Measurements from ENCODE around the gene RRP1B. TPM values are rescaled to one million over a fixed set of nuclear protein-coding genes. Genes with fewer than 3 reads are reported as not detected.

The RRP1B gene
- polyA plus RNA-seq, 6 donors from 2014 or later, result 9.2 to 30.3 (median 21.1) TPM

DNA sequence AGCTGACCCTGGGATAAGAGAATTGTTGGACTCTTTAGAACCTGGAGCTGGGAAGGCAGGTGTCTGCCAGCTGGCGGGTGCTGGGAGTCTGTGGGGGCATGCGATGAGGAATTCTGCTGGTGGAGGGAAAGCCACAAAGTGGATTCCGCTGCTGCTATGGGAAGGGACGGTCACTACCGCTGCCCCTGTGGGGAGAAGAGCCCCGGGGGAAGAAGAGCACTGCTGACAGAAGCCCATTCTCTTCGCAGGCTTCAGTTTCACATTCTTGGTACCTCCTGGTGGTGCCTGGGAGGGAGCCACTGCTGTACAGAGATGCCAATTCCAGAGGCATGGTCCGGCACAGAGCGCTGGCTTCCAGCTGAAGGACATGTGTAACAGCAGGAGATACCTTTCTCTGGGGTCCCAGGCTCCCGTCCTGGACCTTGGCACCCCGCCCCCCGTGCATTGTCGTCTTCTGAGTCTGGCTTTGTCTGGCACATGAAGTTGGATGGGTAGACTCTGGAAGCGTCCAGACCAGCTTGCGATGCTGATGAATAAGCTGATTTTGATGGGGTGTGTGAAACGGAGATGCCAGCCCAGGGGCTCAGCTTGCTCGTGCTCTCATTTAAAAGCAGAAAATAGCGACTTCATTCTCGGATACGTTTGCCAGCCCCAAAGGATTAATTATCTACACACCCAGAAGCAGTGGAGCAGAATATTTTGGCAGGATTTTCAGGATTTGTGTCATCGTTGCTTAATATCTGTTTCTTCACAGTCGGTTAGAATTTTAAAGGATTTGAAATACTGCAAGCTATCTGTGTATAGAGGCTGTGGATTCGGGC, 72.7 kb downstream of the RRP1B start:
- H3K36me3 Mint-ChIP-seq, result no peaks in the 10 kb centered on the region

DNA sequence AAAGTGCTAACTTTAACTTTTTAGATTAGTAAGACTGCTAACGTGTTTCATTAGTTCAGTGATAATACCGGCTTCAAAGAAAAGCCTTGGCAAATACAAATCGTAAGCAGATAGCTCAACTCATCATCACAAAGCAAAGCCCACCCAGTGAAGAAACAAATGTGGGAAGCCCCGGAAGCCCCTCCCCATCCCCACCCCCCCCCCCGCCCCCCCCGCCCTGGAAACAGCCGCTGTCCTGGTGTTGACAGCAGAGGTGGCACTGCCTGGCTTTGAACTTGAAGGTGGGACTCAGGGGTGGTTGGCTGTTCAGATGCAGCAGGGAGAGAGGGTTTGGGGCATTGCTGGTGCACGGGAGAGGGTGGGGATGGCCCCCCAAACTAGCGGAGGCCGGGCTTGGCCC, 73.7 kb downstream of the RRP1B start:
- Mint-ChIP-seq H3K27ac (no peak overlapping the region), H3K4me1 (peaks cover 19 to 36% (median 30%) of the 10 kb centered on the region in 3 donors), H3K4me3 (no peak overlapping the region), H3K36me3 (no peaks in the 10 kb centered on the region), H3K9me3 (no peaks in the 10 kb centered on the region), H3K27me3 (no peaks in the 10 kb centered on the region)
- DNase-seq (no peak), ATAC-seq (ENCODE audit: low read depth in 2 of 2) (no peak)

More for the DNA sequence above, 72.7 kb downstream of the RRP1B start:
- Mint-ChIP-seq H3K27ac (peak overlapping the region in 2 of 6 donors; percentile 42 to 82), H3K9me3 (no peaks in the 10 kb centered on the region), H3K27me3 (no peaks in the 10 kb centered on the region), H3K4me1 (peaks cover 28 to 46% (median 39%) of the 10 kb centered on the region in 3 donors), H3K4me3 (no peak overlapping the region)
- no peak for DNase-seq
- no peak for ATAC-seq (ENCODE audit: low read depth in 2 of 2)

DNA sequence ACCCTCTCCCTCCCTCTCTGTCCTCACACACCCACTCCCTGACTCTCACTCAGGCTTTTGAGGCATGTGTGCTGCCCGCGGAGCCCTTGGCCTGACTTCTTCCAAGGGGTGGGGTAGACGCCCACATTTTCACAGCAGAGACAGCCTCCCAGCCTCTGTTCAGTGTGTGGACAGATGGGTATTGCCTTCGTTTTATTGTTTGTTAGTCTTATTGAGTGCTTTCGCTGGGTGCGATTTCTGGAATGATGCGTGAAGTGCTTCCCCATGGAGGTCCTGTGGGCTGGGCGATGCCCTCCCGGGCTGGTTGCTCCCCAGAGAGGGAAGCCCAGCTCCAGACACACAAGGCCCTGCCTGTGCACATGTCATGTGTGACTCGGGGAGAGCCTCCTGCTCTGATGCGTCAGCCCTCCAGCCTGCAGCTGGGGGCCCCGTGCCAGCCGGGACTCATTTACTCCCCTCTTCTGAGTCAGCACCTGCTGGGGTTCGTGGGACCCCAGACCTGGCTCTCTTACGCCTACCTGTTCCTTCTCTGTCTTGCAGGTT, 74.2 kb downstream of the RRP1B start:
- Mint-ChIP-seq H3K4me1 (peaks cover 14 to 31% (median 24%) of the 10 kb centered on the region in 3 donors), H3K27ac (peak overlapping the region in 2 of 6 donors; percentile 21 to 41), H3K36me3 (no peaks in the 10 kb centered on the region), H3K9me3 (no peaks in the 10 kb centered on the region), H3K4me3 (peak overlapping the region in 1 of 8 donors; percentile 32), H3K27me3 (no peaks in the 10 kb centered on the region)
- DNase-seq, result no peak
- ATAC-seq (ENCODE audit: low read depth in 2 of 2), result no peak

DNA sequence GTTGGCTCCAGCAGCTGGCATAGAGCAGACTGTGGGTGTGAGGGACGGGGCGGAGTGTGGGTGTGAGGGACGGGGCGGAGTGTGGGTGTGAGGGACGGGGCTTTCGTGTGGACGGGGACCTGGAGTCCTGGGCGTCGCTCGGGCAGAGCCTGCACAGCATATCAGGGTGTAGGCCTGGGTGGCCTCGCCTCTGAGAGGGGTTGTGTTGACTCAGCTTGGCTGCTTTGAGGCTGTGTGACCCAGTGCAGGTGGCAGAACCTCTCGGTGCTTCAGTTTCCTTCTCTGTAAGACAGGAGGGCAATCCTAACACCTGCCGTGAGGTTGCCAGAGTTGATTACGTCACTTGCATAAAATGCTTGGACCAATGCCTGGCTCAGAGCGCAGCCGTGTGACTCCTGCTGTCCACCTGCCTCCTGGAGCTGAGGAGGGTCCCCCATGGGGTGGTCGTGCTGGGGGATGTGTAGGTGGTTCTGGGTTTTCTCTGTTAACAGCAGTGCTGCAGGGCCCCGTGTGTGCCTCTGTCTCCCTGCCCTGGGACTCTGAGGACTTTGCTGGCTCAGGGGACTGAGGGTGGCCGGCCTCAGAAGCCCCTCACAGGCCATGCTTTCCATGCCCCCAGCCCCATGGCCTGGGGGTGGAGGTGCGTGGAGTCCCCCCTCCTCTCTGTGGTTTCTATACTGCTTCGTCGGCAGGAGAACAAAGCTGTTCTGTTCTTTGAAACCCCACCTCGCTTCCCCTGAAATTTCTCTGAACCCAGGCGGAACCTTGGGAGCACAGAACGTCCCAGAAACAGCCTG, 75.0 kb downstream of the RRP1B start:
- no peak for ATAC-seq (ENCODE audit: low read depth in 2 of 2)
- peak overlapping the region in 1 of 8 donors; percentile 32 for H3K4me3 Mint-ChIP-seq
- H3K9me3 Mint-ChIP-seq, result no peaks in the 10 kb centered on the region
- no peaks in the 10 kb centered on the region for H3K27me3 Mint-ChIP-seq
- H3K36me3 Mint-ChIP-seq, result no peaks in the 10 kb centered on the region
- H3K27ac Mint-ChIP-seq, result peak overlapping the region in 1 of 6 donors; percentile 41
- no peak for DNase-seq
- peaks cover 11 to 24% (median 22%) of the 10 kb centered on the region in 3 donors for H3K4me1 Mint-ChIP-seq

DNA sequence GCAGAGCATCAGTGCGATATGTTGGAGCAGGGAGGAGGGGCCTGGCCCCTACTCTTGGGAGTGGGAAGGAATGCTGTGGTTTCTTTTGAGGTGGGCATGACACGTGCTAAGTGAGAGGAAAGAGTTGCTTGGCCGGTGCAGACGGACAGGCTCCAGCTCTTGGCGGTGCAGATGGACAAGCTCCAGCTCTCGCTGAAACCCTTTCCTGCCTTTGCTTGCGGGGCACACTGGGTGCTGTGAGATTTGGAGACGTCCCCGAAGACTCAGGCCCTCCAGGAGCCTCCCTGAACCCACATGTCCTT, 75.5 kb downstream of the RRP1B start:
- H3K27me3 Mint-ChIP-seq, result no peaks in the 10 kb centered on the region
- H3K4me1 Mint-ChIP-seq, result peaks cover 14 to 20% (median 19%) of the 10 kb centered on the region in 3 donors
- no peak for ATAC-seq (ENCODE audit: low read depth in 2 of 2)
- H3K9me3 Mint-ChIP-seq, result no peaks in the 10 kb centered on the region
- H3K27ac Mint-ChIP-seq, result no peak overlapping the region
- no peaks in the 10 kb centered on the region for H3K36me3 Mint-ChIP-seq
- DNase-seq, result no peak
- peak overlapping the region in 1 of 8 donors; percentile 15 for H3K4me3 Mint-ChIP-seq

DNA sequence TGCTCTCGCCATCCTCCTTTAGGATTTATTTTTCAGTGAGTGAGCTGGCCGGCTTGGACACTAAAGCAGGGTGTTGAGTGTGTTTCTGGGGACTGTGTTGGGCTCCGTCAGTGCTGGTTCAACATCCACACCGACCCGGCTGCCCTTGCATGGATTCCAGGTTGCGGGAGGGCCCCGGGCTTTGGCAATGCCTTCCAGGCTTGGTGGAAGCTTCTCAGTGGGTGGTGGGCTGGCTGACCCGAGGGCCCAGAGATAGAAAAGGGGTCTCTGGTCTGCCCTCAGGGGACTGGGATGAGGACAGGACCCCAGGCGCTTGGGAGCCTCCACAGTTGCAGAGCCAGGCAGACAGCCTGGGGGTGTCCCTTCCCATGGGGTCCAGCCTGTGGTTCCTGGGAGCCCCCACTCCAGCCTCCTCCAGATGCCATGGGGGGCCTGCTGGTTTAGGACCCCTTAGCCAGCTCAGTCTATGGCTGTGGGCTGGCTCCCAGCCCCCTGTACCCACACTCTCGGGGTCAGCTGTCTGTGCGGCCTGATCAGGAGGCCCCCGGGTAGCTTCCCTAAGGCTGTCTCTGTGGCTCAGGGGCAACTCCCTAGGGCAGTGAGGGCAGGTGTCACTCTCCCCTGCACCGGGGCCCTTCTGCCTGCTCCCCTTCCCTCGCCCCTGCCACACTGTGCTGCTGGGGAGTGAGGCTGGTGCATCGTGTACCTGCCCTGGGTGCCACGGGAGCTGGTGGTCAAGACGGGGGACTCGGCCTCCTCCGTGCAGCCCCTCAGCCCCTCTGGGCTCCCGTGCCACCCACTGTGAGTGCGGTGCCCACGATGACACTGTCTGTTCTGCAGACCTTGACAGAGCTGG, 76.1 kb downstream of the RRP1B start:
- H3K9me3 Mint-ChIP-seq, result no peaks in the 10 kb centered on the region

DNA sequence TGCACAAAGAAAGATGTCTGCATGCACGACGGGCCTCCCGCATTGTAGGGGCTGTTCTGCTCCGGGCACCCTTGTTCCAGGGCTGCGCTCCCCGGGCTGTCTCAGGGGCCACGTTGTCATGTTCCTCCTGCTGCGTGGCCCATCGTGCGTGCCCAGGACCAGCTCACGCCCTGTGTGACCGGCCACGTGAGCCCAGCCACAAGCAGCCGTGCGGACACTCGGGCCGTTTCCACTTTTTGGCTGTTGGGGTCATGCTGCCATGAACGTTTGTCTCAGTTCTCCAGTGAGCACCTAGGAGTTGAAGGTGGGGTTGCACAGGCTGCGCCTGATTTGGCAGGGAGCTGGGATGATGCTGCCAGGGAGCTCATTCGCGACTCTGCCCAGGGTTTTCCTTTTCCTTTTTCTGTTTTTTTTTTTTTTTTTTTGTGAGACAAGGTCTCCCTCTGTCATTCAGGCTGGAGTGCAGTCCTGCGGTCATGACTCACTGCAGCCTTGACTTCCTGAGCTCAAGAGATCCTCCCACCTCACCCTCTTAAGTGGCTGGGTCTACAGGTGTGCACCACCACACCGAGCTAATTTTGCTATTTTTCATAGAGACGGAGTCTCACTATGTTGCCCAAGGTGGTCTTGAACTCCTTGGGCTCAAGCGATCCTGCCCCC, 77.0 kb downstream of the RRP1B start:
- Mint-ChIP-seq H3K27me3 (no peaks in the 10 kb centered on the region), H3K9me3 (no peaks in the 10 kb centered on the region), H3K4me3 (no peak overlapping the region), H3K4me1 (peaks cover 19 to 24% (median 19%) of the 10 kb centered on the region in 3 donors), H3K27ac (peak overlapping the region in 1 of 6 donors; percentile 76), H3K36me3 (no peaks in the 10 kb centered on the region)
- DNase-seq (no peak), ATAC-seq (ENCODE audit: low read depth in 2 of 2) (no peak)

More for the DNA sequence above, 76.1 kb downstream of the RRP1B start:
- Mint-ChIP-seq H3K27ac (no peak overlapping the region), H3K27me3 (no peaks in the 10 kb centered on the region), H3K4me3 (peak overlapping the region in 1 of 8 donors; percentile 15), H3K36me3 (no peaks in the 10 kb centered on the region), H3K4me1 (peaks cover 14 to 22% (median 19%) of the 10 kb centered on the region in 3 donors)
- DNase-seq, result no peak
- ATAC-seq (ENCODE audit: low read depth in 2 of 2), result no peak

DNA sequence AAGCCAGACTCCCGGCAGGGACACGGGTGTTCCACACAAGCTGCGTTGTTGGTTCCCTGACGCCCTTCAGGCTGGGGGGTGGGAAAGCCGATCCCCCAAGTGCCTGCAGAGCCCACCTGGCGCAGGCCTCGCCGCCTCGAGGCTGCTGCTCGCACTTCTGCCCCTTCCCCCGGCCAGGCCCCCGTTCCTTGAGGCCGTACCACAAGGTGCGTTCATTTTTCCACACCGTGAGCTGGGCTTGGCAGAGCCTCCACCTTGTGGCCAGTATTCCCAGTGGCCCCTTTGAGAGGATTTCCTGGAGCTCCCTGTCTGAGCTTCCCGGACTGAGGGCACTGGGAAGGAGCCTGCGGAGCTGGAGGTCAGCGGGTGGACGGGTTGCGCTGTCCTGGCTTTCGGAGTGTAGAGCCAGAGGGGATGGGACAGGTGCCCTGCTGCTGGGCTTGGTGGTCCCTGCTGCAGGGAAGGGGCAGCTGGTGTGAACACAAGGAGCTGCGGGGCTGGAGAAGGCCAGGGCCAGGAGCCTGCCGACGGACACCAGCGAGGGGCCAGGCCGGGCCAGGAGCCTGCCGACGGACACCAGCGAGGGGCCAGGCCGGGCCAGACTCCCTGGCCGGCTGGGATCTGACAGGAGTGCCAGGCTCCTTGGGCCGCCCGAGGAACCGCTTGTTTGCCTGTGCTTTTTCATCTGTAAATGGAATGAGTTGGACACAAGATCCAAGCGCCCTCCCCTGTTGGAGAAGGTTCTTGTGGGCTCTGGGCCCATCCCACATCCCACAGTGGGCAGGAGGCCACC, 78.0 kb downstream of the RRP1B start:
- ATAC-seq (ENCODE audit: low read depth in 2 of 2) (no peak), DNase-seq (no peak)
- Mint-ChIP-seq H3K9me3 (no peaks in the 10 kb centered on the region), H3K4me3 (no peak overlapping the region), H3K27me3 (no peaks in the 10 kb centered on the region), H3K27ac (peak overlapping the region in 1 of 6 donors; percentile 51), H3K36me3 (no peaks in the 10 kb centered on the region), H3K4me1 (peaks cover 14 to 17% (median 15%) of the 10 kb centered on the region in 3 donors)

DNA sequence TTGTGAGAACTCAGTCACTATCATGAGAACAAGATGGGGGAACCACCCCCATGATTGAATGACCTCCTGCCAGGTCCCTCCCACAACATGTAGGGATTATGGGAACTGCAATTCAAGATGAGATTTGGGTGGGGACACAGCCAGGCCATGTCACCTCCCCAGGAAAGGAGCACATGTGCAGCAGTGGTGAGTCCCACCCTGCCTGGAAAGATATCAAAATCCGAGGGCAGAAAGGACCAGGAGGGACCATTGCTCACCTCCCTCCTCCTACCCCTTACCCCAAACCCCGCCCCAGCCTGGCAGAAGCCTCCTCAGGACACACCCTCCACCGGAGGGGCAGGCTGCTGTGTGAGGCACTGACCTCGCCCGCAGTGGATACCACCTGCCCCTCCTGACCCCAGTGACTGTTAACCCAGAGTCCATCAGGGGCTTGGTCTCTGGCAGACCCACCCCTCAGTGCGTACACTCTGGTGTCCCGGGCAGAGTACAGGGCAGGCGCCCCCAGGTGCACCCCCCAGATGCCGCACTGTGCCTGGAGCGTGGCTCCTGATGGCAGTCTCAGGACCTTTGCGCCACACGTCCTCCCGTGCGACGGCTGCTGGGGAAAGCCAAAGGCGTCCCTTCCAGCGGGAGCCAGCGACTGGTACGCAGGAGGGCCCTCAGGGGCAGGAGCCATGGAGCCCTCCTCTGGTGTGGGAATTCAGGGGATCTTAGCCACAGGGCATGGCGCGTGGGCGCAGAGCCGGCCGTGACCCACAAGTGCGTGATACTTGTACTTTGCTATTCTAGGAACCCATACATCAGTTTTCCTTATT, 80.5 kb downstream of the RRP1B start:
- no peaks in the 10 kb centered on the region for H3K9me3 Mint-ChIP-seq
- ATAC-seq (ENCODE audit: low read depth in 2 of 2), result peak; percentile 17 to 27
- H3K27ac Mint-ChIP-seq, result peak overlapping the region in 3 of 6 donors; percentile 22 to 95 (median 62)
- peaks cover 2 to 7% of the 10 kb centered on the region in 2 donors for H3K36me3 Mint-ChIP-seq
- H3K4me3 Mint-ChIP-seq, result peak overlapping the region in 3 of 8 donors; percentile 12 to 76 (median 63)
- H3K4me1 Mint-ChIP-seq, result peaks cover 7 to 12% (median 11%) of the 10 kb centered on the region in 3 donors
- DNase-seq, result no peak
- no peaks in the 10 kb centered on the region for H3K27me3 Mint-ChIP-seq

DNA sequence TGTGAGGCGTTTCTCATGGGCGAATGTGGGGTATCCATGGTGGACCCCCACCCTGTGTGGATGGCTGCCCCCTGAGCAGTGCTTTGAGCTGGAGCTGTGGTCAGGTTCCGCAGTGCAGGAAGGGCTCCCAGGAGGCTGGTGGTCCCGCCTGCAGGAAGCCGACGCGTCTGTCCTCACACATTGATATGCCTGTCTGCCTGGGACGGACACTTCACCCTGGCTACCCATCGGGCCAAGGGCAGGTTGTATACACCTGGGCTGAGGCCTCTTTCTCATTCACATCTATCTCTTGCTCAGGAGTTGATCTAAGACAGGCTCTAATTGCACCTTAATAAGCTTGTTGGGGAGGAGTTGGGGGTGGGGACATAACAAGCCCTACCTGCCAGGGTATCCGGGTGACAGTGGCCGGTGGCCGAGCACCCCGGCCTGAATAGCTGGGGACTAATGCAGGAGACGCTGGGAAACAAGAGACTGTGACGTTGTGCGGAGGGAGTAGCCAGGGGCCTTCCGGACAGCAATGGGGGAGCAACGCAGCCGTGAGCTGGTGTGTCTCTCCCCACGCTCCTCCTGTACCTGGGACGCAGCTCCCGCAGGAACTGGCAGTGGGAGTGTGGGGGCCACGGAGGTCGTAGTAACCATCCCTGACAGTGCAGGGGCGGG, 81.3 kb downstream of the RRP1B start:
- peak overlapping the region in 5 of 6 donors; percentile 47 to 98 (median 84) for H3K27ac Mint-ChIP-seq

More for the DNA sequence above, 81.3 kb downstream of the RRP1B start:
- no peak for DNase-seq
- Mint-ChIP-seq H3K27me3 (no peaks in the 10 kb centered on the region), H3K9me3 (no peaks in the 10 kb centered on the region), H3K4me1 (peaks cover 7 to 12% (median 11%) of the 10 kb centered on the region in 3 donors), H3K4me3 (peak overlapping the region in 4 of 8 donors; percentile 12 to 76 (median 45)), H3K36me3 (peaks cover 5 to 10% of the 10 kb centered on the region in 2 donors)
- ATAC-seq (ENCODE audit: low read depth in 2 of 2), result peak; percentile 58 to 65

Data from naive B cell (primary cell).